GM18870 (cell line): Measurements from ENCODE around the gene MAML3.

Source experiments
- ATAC-seq: cut with Tn5 transposase; IDR thresholded peaks from one replicate; pipeline ENCODE4 v1.9.1; 2021; ENCODE audit warnings: moderate library complexity; ENCODE audit not compliant: unreplicated experiment

The MAML3 gene

DNA sequence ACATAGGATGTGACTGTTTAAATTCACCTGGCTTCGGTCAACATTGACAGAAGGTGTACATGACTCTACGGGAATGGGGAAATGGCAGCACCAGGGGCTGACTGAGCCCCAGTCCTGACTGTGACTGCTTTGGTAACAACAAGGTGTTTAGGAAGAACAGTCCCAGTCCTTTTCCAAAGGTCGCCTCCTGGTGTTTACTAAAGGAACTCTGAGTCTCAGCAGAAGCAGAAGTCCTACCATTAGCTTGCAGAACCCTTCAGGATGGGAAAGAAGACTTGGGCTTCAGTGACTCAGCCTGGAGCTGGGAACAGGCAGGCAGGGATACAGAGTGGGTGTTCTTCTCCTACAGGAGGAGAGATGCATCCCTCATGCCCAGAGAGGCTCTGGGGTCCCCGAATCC lies 385.1 kb downstream of the MAML3 start:
- ATAC-seq, result no peak

DNA sequence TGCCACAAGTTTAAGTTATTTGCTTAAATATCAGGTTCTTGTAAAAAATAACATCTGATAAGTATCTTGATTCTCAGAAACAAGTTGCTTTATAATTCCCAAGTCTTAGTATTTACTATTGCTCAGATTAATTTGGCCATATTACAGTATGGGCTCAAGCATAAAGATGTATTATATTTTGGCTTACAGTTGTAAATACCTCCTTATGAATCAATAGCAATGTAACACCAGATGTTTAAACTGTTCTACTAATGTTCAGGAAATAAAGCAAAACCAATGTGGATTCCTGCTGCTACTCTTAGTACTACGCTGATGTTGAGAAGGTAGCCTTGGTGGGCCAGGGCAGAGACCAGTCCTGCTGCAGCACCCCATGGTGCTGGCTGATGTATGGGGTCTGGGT lies 385.6 kb downstream of the MAML3 start:
- no peak for ATAC-seq

- ATAC-seq, result no peak
Measured at GRCh38 chr4:139767585-139767984, 386.4 kb downstream of the MAML3 start.

- ATAC-seq, result no peak
Measured at GRCh38 chr4:139767168-139767567, 386.8 kb downstream of the MAML3 start.

DNA sequence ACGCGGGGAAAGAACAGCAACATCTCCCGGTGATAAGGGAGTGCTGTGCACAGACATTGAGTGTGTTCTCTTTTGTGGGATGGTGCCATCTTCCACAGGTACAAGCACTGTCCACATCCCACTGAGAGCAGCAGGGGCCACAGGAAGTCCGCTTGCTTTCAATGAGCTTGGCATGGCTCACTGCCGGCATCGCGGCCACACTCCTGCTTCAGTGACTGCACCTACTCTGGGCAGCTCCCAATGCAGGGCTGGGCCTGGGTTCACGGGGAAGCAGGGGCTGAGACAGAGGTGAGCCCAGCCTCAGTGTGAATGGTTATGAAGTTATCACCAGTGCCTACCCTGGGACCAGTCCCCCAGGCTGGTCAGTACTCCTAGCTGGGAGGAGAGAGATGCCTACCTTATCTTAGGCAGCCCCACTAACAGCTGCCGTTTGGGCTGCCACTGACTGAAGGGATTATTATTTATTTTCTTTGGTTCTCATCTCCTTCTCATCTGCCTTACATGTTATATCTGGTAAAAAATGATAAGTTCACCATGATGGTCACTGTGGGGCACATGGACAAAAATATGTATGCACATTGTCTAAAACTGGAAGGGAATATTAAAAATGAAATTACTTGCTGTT lies 389.2 kb downstream of the MAML3 start:
- no peak for ATAC-seq

DNA sequence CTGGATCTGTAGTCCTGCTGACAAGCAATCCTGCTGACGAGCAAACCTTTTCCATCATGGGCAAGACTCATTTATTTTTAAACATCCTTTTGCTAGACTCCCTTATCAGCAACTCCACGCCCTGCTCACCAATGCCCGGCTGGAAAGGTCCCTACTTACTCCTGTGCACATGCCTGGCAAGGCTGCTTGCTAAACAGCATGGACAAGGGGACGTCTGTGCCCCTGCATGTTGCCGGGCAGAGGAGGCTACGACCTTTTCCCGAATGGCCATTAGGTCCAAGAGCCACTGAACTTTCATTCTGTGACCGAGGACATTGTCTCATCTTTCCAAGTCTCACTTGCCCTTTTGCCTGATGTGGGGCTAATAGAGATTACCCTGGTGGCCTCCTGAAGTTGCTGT lies 389.8 kb downstream of the MAML3 start:
- no peak for ATAC-seq

DNA sequence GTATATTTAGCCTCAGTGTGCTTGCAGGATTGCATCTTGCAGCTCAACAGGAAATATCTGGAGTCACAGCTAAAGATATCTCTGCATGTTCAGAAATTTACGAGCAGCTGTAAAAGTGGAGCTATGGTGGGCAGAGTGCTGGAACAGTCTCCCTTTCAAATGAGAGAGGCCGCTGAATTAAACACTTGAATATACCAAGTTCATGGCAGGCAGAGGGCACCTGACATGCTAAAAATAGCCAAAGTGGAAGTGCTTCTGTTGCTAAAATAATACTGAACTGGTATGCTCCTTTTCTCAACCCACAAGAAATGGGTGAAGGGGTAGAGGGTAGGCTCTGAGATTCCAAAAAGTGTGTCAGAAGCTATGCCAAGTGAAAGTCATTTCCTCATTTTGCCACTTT lies 390.3 kb downstream of the MAML3 start:
- no peak for ATAC-seq

GRCh38 chr4:139763205-139763604 lies 390.8 kb downstream of the MAML3 start:
- no peak for ATAC-seq

DNA sequence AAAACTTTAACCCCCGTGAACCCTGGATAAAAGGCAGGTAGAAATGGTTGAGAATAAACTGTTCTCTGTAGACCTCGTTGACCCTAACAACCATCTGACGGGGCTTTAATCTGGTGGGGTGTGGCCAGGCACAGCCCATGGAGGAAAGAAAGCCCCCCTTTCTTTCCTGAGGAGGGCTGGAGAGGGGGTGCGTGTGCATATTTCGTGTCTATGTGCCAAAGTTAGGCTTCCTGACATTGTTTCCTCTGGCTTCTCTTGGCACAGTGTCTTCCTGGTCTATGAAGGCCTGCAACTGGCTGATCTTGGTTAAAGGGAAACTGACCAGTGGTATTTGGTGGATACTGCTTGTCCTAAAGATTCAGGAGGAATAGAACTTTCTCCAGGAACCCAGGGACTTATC lies 391.3 kb downstream of the MAML3 start:
- no peak for ATAC-seq

- no peak for ATAC-seq
Measured at GRCh38 chr4:139761461-139761860, 392.5 kb downstream of the MAML3 start.

DNA sequence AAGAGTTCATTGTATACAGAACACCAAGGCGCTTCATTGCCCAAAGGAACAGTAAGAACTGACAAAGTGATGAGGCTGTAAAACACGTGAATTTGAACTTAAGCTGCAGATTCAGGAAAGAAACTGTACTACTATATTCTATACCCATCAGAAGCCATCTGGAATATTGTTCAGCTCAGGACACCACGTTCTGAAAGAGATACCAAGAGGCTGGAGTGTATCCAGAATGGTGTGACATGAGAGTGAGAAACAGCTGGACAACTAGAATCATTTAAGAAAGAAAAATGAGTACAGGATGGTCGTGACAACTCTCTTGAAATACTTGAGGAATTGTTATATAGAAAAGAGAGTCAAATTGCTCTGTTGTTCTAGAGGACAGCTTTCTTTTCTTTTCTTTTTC lies 393.4 kb downstream of the MAML3 start:
- no peak for ATAC-seq

GRCh38 chr4:139759097-139759496 lies 394.9 kb downstream of the MAML3 start:
- ATAC-seq, result no peak

- ATAC-seq, result no peak
Measured at GRCh38 chr4:139756391-139757180, 397.4 kb downstream of the MAML3 start.

DNA sequence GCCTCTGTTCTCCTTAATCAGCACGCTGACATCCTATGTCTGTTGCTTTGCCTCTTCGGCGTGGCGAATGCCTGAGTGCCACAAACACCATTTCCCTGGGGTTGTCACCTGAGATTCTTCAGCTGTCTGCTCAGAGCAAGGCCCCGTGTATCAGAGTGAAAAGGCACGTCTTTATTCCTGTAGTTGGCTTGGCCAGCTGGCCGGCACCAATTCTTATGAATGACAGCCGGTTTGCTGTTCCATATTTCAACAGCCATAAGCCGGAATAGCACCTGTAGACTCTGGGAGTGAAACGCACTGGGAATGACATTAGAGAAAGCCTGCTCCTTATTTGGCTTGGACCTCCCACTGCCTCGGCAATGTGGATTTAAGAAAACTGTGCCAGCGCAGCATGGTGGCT lies 399.0 kb downstream of the MAML3 start:
- ATAC-seq, result no peak

DNA sequence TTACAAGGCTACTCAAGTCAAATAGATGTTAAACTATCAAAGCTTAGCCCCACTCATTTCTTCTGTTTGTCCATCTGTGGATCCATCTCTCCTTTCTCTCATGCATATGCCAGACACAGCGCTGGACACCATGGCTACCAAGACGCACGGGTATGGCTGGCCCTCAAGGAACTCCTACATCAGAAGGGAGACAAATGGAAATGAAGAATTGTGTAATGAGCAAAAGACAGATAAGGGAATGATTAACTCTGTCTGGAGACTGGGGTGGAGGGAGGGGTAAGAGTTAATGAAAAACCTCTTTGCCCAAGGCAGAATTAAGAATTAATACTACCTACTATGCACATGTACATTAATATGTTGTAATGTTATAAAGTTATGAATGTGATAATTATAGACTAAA lies 400.3 kb downstream of the MAML3 start:
- ATAC-seq, result no peak

GRCh38 chr4:139749835-139750498 lies 404.0 kb downstream of the MAML3 start:
- ATAC-seq, result no peak

- ATAC-seq, result no peak
Measured at GRCh38 chr4:139749338-139749737, 404.6 kb downstream of the MAML3 start.

GRCh38 chr4:139746431-139747171 lies 407.4 kb downstream of the MAML3 start:
- no peak for ATAC-seq

- ATAC-seq, result no peak
Measured at GRCh38 chr4:139745111-139745639, 408.8 kb downstream of the MAML3 start.

- no peak for ATAC-seq
Measured at GRCh38 chr4:139744232-139744631, 409.8 kb downstream of the MAML3 start.

- no peak for ATAC-seq
Measured at GRCh38 chr4:139743027-139743426, 411.0 kb downstream of the MAML3 start.
